ENCODE results near the gene GSG1L.

The GSG1L gene

DNA sequence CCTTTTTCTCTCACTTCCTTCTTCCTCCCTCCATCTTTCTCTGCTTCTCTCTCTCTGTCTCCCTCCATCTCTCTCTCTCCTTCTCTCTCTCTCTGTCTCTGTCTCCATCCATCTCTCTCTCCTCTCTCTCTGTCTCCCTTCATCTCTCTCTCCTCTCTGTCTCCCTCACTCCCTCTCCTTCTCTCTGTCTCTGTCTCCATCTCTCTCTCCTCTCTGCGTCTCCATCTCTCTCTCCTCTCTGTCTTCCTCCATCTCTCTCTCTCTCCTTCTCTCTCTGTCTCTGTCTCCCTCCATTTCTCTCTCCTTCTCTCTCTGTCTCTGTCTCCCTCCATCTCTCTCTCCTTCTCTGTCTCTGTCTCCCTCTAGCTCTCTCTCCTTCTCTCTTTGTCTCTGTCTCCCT is 194.1 kb downstream of the GSG1L start:
- DNase-seq (ENCODE audit: low read depth in 2 of 2), result no peak
- TF ChIP-seq, protein P1, sequence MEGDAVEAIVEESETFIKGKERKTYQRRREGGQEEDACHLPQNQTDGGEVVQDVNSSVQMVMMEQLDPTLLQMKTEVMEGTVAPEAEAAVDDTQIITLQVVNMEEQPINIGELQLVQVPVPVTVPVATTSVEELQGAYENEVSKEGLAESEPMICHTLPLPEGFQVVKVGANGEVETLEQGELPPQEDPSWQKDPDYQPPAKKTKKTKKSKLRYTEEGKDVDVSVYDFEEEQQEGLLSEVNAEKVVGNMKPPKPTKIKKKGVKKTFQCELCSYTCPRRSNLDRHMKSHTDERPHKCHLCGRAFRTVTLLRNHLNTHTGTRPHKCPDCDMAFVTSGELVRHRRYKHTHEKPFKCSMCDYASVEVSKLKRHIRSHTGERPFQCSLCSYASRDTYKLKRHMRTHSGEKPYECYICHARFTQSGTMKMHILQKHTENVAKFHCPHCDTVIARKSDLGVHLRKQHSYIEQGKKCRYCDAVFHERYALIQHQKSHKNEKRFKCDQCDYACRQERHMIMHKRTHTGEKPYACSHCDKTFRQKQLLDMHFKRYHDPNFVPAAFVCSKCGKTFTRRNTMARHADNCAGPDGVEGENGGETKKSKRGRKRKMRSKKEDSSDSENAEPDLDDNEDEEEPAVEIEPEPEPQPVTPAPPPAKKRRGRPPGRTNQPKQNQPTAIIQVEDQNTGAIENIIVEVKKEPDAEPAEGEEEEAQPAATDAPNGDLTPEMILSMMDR (IDR thresholded peaks at IDR 0.05; ENCODE audit: low read depth, low read length), result no peak
- H3K4me3 ChIP-seq (replicated peaks in 1 of 2; ENCODE audit: low read depth in 2 of 2, low read length in 2 of 2), result no peak overlapping the region

DNA sequence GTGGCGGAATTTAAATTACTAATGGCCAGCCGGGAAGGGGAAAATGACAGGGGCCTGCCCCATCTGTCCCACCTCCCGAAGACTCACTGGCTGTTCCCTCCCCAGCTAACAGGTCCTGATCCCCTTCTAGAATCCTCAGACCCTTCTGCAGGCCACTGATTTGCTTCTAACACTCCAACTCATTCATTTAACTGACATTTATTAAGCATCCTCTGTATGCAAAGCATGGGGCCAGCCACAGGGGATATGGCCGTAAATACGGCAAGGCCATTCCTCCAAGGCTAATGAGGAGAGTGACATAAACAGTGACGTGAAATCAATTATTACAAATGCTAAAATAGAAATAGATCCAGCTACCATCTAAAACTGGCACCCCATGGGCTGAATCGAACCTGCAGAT is 195.3 kb downstream of the GSG1L start:
- no peak overlapping the region for H3K4me3 ChIP-seq (replicated peaks in 1 of 2; ENCODE audit: low read depth in 2 of 2, low read length in 2 of 2)
- no peak for DNase-seq (ENCODE audit: low read depth in 2 of 2)
- TF ChIP-seq, protein P1 (IDR thresholded peaks at IDR 0.05; ENCODE audit: low read depth, low read length), result no peak

DNA sequence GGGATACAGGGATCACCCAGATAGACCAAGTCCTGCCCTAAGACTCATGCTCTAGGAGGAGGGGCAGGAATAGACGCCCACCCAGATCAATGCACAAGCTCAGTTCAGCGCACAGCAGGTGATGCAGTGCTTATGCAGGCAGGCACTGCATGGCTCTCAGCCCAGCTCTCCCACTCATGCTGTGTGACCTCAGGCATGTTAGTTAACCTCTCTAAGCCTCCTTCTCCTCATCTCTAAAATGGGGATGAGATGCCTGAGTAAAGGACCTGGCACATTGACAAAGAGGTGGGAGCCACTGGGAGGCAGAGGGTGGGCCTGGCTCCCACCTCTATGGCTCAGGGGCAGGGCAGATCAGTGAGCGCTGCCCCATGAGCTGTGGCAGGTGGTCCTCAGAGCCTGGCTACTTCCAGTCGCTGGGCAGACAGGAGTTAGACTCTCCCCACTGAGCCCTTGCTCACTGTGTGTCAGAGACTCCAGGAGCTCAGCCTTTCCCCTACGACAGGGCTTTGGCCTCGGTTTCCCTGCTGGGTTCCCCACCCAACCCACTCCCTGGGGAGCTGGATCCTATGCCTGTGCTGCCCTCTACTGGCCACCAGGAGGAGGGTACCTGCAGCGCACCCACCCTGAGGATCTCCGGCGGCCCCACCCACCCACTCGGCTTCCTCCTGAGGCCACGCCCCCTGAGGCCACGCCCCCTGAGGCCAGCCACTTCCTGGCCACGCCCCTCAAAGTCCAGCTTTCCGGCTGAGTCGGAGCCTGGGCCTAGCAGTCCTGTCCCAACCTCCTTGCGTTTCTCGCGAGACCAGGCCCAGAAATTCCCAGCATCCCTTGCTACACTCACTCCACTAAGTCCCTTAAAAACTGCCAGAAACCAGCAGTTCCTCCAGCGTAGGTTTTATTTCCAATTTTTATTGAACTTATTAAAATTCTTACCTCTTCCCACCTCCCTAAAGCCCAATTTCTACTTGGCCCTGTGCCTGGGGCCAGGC is 196.1 kb downstream of the GSG1L start:
- TF ChIP-seq, protein P1 (IDR thresholded peaks at IDR 0.05; ENCODE audit: low read depth, low read length), result peak; percentile 76
- no peak overlapping the region for H3K4me3 ChIP-seq (replicated peaks in 1 of 2; ENCODE audit: low read depth in 2 of 2, low read length in 2 of 2)
- DNase-seq (ENCODE audit: low read depth in 2 of 2), result peak; percentile 74 to 83

DNA sequence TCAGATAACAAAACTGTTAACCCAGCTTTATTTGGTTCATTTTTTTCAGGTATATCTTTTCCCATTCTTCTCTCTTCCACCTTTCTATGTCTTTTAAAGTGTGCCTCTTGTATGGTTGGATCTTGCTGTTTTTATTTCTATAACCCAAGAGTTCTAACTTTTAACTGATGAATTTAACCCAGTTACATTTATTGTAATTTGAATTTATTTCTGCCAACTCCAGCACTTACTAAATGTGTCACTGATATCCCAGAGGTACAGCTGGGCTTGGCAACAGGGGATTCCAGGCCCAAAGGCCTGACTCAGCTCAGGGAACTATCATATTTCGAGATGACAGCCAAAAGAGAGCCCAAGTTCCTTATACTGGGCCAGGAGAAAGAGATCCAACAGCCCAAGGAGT is 200.1 kb downstream of the GSG1L start:
- no peak for DNase-seq (ENCODE audit: low read depth in 2 of 2)
- TF ChIP-seq, protein P1 (IDR thresholded peaks at IDR 0.05; ENCODE audit: low read depth, low read length), result no peak
- H3K4me3 ChIP-seq (replicated peaks in 1 of 2; ENCODE audit: low read depth in 2 of 2, low read length in 2 of 2), result no peak overlapping the region

DNA sequence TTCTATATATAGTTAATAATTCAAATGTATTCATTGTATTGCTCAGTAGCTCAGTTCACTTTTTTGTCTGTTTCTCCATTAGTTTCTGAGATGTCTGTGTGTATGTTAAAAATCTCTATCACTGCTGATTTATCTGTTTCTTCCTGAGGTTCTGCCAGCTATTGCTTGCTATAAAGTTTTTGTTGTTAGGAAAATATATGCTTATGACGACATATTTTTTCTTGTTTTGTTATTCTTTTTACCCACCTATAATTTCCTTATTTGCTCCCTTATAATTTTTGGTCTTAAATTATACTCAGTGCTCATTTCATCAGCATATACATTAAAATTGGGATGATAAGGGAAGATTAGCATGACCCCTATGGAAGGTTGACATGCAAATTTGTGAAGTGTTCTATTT is 200.6 kb downstream of the GSG1L start:
- no peak overlapping the region for H3K4me3 ChIP-seq (replicated peaks in 1 of 2; ENCODE audit: low read depth in 2 of 2, low read length in 2 of 2)
- TF ChIP-seq, protein P1 (IDR thresholded peaks at IDR 0.05; ENCODE audit: low read depth, low read length), result no peak
- no peak for DNase-seq (ENCODE audit: low read depth in 2 of 2)

DNA sequence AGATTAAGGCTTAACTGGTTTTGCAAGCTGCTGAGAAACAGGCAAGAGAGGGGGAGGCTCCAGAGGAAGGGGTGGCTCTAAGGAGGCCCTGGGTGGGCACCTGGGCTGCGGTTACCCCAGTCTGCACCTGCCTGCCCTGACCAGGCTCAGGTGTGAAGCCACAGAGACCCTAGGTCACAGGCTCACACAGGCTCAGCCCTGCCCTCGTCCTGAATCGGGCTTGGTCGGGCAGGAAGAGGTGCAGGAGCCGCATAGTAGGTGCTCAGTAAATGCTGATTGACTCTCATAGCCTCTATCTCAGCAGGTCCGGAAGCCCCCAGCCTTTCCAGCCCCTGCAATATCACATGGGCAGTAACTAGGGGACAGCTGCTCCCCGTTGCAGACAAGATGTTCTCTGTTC is 203.4 kb downstream of the GSG1L start:
- no peak for DNase-seq (ENCODE audit: low read depth in 2 of 2)
- H3K4me3 ChIP-seq (replicated peaks in 1 of 2; ENCODE audit: low read depth in 2 of 2, low read length in 2 of 2), result no peak overlapping the region
- TF ChIP-seq, protein P1 (IDR thresholded peaks at IDR 0.05; ENCODE audit: low read depth, low read length), result no peak
